K562 (cell line): Measurements from ENCODE around the gene BMAL2. TPM values are rescaled to one million over a fixed set of nuclear protein-coding genes. Genes with fewer than 3 reads are reported as not detected.

Experiments
- ATAC-seq: fragments of 200-7000 bp; cut with Tn5 transposase; 3 replicates; pipeline ENCODE4 v1.9.1; 2020; ENCODE audit warnings: moderate library complexity
- BruUV-seq: library from RNA; stranded (reverse); fragments of 400-500 nt; replicated peaks from 2 replicates; lab custom pipeline; 2021; lab: Mats Ljungman, UMichigan
- CTCF ChIA-PET: fragments of 300-600 bp; formaldehyde crosslinking; extraction: SDS; loops from one replicate; lab custom pipeline; 2021; ENCODE audit warnings: low intra/inter-chr PET ratio; lab: Yijun Ruan, JAX
- POLR2A ChIA-PET: fragments of 300-600, 350-650 bp; sonication (Branson Sonifier 250); formaldehyde crosslinking; extraction: SDS; loops from one replicate; lab custom pipeline; 2021; ENCODE audit warnings: antibody characterized with exemption, inconsistent platforms; lab: Yijun Ruan, JAX
- DNase-seq, 4 experiments: peaks; one replicate each; pipeline versions ENCODE4 v3.0.0 to v3.0.0-alpha.2; 2011 to 2018; ENCODE audit warnings: low spot score in 3 of 4, mixed read lengths in 3 of 4; ENCODE audit errors: extremely low read depth in 1 of 4
- FAIRE-seq: peaks from 2 replicates; lab custom pipeline; 2011; peaks lifted over from hg19 to GRCh38; lab: Jason Lieb, UNC
- H2AFZ ChIP-seq: 2 replicates; pipeline ENCODE4 v1.6.0; 2011; ENCODE audit warnings: low read depth, low read length, control low read depth, inconsistent platforms
- H3K27ac ChIP-seq: fragments of 200-600 bp; 3 replicates; pipeline ENCODE4 v1.8.0; 2011; ENCODE audit warnings: low read depth, mild to moderate bottlenecking, control low read depth, inconsistent platforms, low read length, moderate library complexity, mixed read lengths; ENCODE audit errors: extremely low read depth
- H3K27me3 ChIP-seq, 2 experiments: fragments of 300-600 bp in 1 of 2; 2 replicates in 1 of 2; 3 replicates in 1 of 2; pipeline versions ENCODE4 v1.6.0 to v1.8.0; 2011; ENCODE audit warnings: inconsistent platforms in 2 of 2, low read length in 2 of 2, mild to moderate bottlenecking in 1 of 2, mixed read lengths in 1 of 2, moderate library complexity in 1 of 2; ENCODE audit not compliant: control insufficient read depth in 2 of 2, insufficient read depth in 2 of 2
- H3K36me3 ChIP-seq: fragments of 300-600 bp; 3 replicates; pipeline ENCODE4 v1.8.0; 2011; ENCODE audit warnings: mild to moderate bottlenecking, low read length, inconsistent platforms; ENCODE audit not compliant: control insufficient read depth, insufficient read depth
- H3K4me1 ChIP-seq, 2 experiments: fragments of 200-600 bp in 1 of 2; replicated peaks in 1 of 2; 2 replicates in 1 of 2; 3 replicates in 1 of 2; pipeline versions ENCODE4 v1.5.1 to v1.8.0; 2011; ENCODE audit warnings: inconsistent platforms in 2 of 2, low read length in 2 of 2, mild to moderate bottlenecking in 1 of 2, mixed read lengths in 1 of 2, moderate library complexity in 1 of 2; ENCODE audit not compliant: control insufficient read depth in 2 of 2, insufficient read depth in 2 of 2
- H3K4me2 ChIP-seq: 2 replicates; pipeline ENCODE4 v1.6.1; 2011; ENCODE audit warnings: low read length, control low read depth, inconsistent platforms, mixed read lengths; ENCODE audit not compliant: insufficient read depth
- H3K4me3 ChIP-seq: fragments of 200-600 bp; sonication (generic), shearing (Covaris generic); 2 replicates; pipeline ENCODE4 v1.5.1; 2016; ENCODE audit warnings: control low read depth, inconsistent platforms
- H3K79me2 ChIP-seq: fragments of 200-600 bp; 3 replicates; pipeline ENCODE4 v1.8.0; 2011; ENCODE audit warnings: low read length, inconsistent platforms; ENCODE audit not compliant: control insufficient read depth, insufficient read depth
- H3K9ac ChIP-seq, 2 experiments: 2 replicates each; pipeline versions ENCODE4 v1.6.0 to v1.6.1; 2011; ENCODE audit warnings: low read depth in 2 of 2, low read length in 2 of 2, control low read depth in 1 of 2, inconsistent platforms in 1 of 2, mild to moderate bottlenecking in 1 of 2, mixed read lengths in 1 of 2; ENCODE audit not compliant: insufficient read depth in 1 of 2
- H3K9me1 ChIP-seq: one replicate; pipeline ENCODE4 v1.6.0; 2011; ENCODE audit warnings: inconsistent platforms, mild to moderate bottlenecking, low read length, moderate library complexity; ENCODE audit not compliant: control insufficient read depth, insufficient read depth
- H3K9me3 ChIP-seq: replicated peaks from 2 replicates; pipeline ENCODE4 v1.5.1; 2011; ENCODE audit warnings: low read depth, low read length, inconsistent platforms; ENCODE audit not compliant: control insufficient read depth, insufficient read depth
- H4K20me1 ChIP-seq: replicated peaks from 2 replicates; pipeline ENCODE4 v1.6.1; 2011; ENCODE audit warnings: low read length, inconsistent platforms, mixed read lengths; ENCODE audit not compliant: control insufficient read depth, insufficient read depth
- AFF1 ChIP-seq, 2 experiments: fragments of 450-650 bp; IDR thresholded peaks; 2 replicates each; pipeline ENCODE4 v1.6.1; 2018; ENCODE audit warnings: mild to moderate bottlenecking in 2 of 2, low read depth in 1 of 2; ENCODE audit not compliant: partially characterized antibody in 2 of 2
- ARHGAP35 ChIP-seq: fragments of 450-650 bp; IDR thresholded peaks from 2 replicates; pipeline ENCODE4 v1.6.1; 2018; ENCODE audit not compliant: partially characterized antibody
- ARNT ChIP-seq, 2 experiments: fragments of 450-650 bp; IDR thresholded peaks; 2 replicates each; pipeline ENCODE4 v1.6.1; 2016; ENCODE audit warnings: mild to moderate bottlenecking in 1 of 2
- CHD1 ChIP-seq: fragments of 200-600 bp; sonication (generic); IDR thresholded peaks from one replicate; pipeline ENCODE4 v1.6.1; 2012; ENCODE audit warnings: mild to moderate bottlenecking, moderate library complexity, low read length, inconsistent platforms
- ETS2 ChIP-seq: IDR thresholded peaks from 2 replicates; pipeline ENCODE4 v1.6.1; 2016; ENCODE audit warnings: borderline replicate concordance, missing genetic modification characterization, mild to moderate bottlenecking, moderate library complexity, missing compliant biosample characterization; ENCODE audit not compliant: poor library complexity, severe bottlenecking
- HLTF ChIP-seq: fragments of 450-650 bp; IDR thresholded peaks from 2 replicates; pipeline ENCODE4 v1.6.1; 2016
- HNRNPLL ChIP-seq: fragments of 200-400 bp; formaldehyde crosslinking; IDR thresholded peaks from 2 replicates; pipeline ENCODE4 v1.6.1; 2017; ENCODE audit warnings: low read length, low read depth, mild to moderate bottlenecking; ENCODE audit not compliant: poor library complexity, severe bottlenecking
- KLF16 ChIP-seq: IDR thresholded peaks from 2 replicates; pipeline ENCODE4 v1.6.1; 2016; ENCODE audit warnings: antibody characterized with exemption
- L3MBTL2 ChIP-seq: fragments of 450-650 bp; IDR thresholded peaks from 2 replicates; pipeline ENCODE4 v1.6.1; 2016; ENCODE audit warnings: mild to moderate bottlenecking, moderate library complexity
- NFE2L1 ChIP-seq: fragments of 450-650 bp; IDR thresholded peaks from 2 replicates; pipeline ENCODE4 v1.6.1; 2016; ENCODE audit warnings: missing genetic modification characterization, low read depth, mild to moderate bottlenecking, missing compliant biosample characterization, moderate library complexity, borderline replicate concordance
- POLR2G ChIP-seq: fragments of 200-400 bp; formaldehyde crosslinking; IDR thresholded peaks from 2 replicates; pipeline ENCODE4 v1.6.1; 2017; ENCODE audit warnings: low read depth, mild to moderate bottlenecking, antibody characterized with exemption, low read length, moderate library complexity
- SMAD2 ChIP-seq: fragments of 150-350 bp; IDR thresholded peaks from 2 replicates; pipeline ENCODE4 v1.6.1; 2014; ENCODE audit warnings: low read depth, mild to moderate bottlenecking, low read length
- SUPT5H ChIP-seq: fragments of 450-650 bp; IDR thresholded peaks from 2 replicates; pipeline ENCODE4 v1.6.1; 2016
- ZBTB7A ChIP-seq: IDR thresholded peaks from 2 replicates; pipeline ENCODE4 v1.6.1; 2011; ENCODE audit warnings: low read depth, mild to moderate bottlenecking, low read length, moderate library complexity, borderline replicate concordance; ENCODE audit not compliant: control insufficient read depth
- ZNF24 ChIP-seq: fragments of 450-650 bp; IDR thresholded peaks from 2 replicates; pipeline ENCODE4 v1.6.1; 2016
- ZNF445 ChIP-seq: fragments of 250-450 bp; sonication (Bioruptor Pico); IDR thresholded peaks from 2 replicates; pipeline ENCODE4 v1.4.0; 2020; ENCODE audit warnings: low read depth, mild to moderate bottlenecking, moderate library complexity
- ZNF449 ChIP-seq: fragments of 250-450 bp; sonication (Bioruptor Pico); IDR thresholded peaks from 2 replicates; pipeline ENCODE4 v1.8.0; 2022; ENCODE audit warnings: moderate library complexity, mild to moderate bottlenecking, inconsistent platforms
- WGBS: fragments of 100-300 bp; shearing (Covaris generic); methylation state at CpG from one replicate; pipeline ENCODE4 v1.1.6; 2016; ENCODE audit warnings: low coverage, mixed read lengths; ENCODE audit not compliant: insufficient coverage; ENCODE audit errors: missing lambda C conversion rate; 5-methylcytosine and 5-hydroxymethylcytosine counted together
- in situ Hi-C: fragments of 300-500 bp; cut with MboI; formaldehyde crosslinking; loops from 4 replicates; pipeline ENCODE4 v1.15.0; 2018; ENCODE audit warnings: inconsistent platforms, mixed read lengths
- intact Hi-C: fragments of 100-400 bp; cut with micrococcal nuclease; formaldehyde crosslinking; loops from 2 replicates; pipeline ENCODE4 v1.14.2; 2022
- polyA plus RNA-seq, 8 experiments: library from polyadenylated mRNA; depleted of rRNA in 4 of 8; stranded (reverse) in 5 of 8; unstranded in 3 of 8; fragments of >200 nt; fragmentation: Nextera tagmentation in 2 of 8; fragmentation: Illumina TruSeq in 1 of 8; extraction: Ambion mirVana in 2 of 8; extraction: Trizol in 1 of 8; gene quantifications; 2 replicates each; pipeline versions ENCODE4 v1.2.1 to v1.2.3, GENCODE V29; 2011 to 2014; ENCODE audit warnings: inconsistent platforms in 1 of 8, missing spikeins in 1 of 8
- total RNA-seq, 7 experiments: library from RNA; depleted of rRNA in 6 of 7; stranded (reverse); fragments of >200 nt in 6 of 7; fragmentation: Illumina TruSeq in 2 of 7; extraction: Trizol in 2 of 7; gene quantifications; 2 replicates each; pipeline versions ENCODE4 v1.2.1 to v1.2.3, GENCODE V29; 2011 to 2021; ENCODE audit warnings: low replicate concordance in 1 of 7

The BMAL2 gene
- total and polyA plus RNA-seq, 9 of the 15 experiments (the other 6 are each of a cell fraction or from before 2014, with no cell fraction given), result 0.01 to 1.1 (median 0.50) TPM

- TF ChIP-seq ZNF445 (CRISPR knock-in tag) (no peak), L3MBTL2 (no peak)
Observed at GRCh38 chr12:27342536-27342935, 9.9 kb downstream of the BMAL2 start (continued).

GRCh38 chr12:27343255-27344000, 10.8 kb downstream of the BMAL2 start:
- POLR2A ChIA-PET, result no interaction called here
- 1% methylated on average over 5 of the region's 5 CpGs for WGBS
- Histone ChIP-seq H4K20me1 (no peaks in the 10 kb centered on the region), H3K27me3 (no peaks in the 10 kb centered on the region), H2AFZ (no peak overlapping the region), H3K9me1 (no peaks in the 10 kb centered on the region), H3K27ac (no peak overlapping the region), H3K4me2 (no peak overlapping the region), H3K4me3 (no peak overlapping the region), H3K9me3 (no peaks in the 10 kb centered on the region), H3K36me3 (no peaks in the 10 kb centered on the region), H3K4me1 (no peaks in the 10 kb centered on the region), H3K79me2 (no peaks in the 10 kb centered on the region), H3K9ac (no peak overlapping the region)
- DNase-seq (no peak), FAIRE-seq (no peak), ATAC-seq (no peak)
- no TSS peak for BruUV-seq
- CTCF ChIA-PET, result no interaction called here
- intact Hi-C loops, result no loop called here
- in situ Hi-C loops, result no loop called here
- TF ChIP-seq ZNF449 (no peak), ARNT (IDR thresholded peaks at IDR 0.05) (no peak), ZBTB7A (no peak), HLTF (no peak), CHD1 (no peak), AFF1 (IDR thresholded peaks at IDR 0.05; ENCODE audit: low read depth in 1 of 2, partially characterized antibody in 2 of 2) (no peak), SUPT5H (no peak), SMAD2 (no peak), HNRNPLL (no peak), ZNF24 (no peak), POLR2G (no peak), ETS2 (tag) (no peak), ARHGAP35 (no peak), KLF16 (no peak), NFE2L1 (no peak)
